PC-3 (cell line): ENCODE results near the gene LRP10. TPM values are rescaled to one million over a fixed set of nuclear protein-coding genes. Genes with fewer than 3 reads are reported as not detected.

Experiments
- ATAC-seq: fragments of 200-7000 bp; cut with Tn5 transposase; 2 replicates; pipeline ENCODE4 v1.9.1; 2020; ENCODE audit warnings: mild to moderate bottlenecking, moderate library complexity
- BruUV-seq: library from RNA; stranded (reverse); fragments of 400-500 nt; replicated peaks from 2 replicates; lab custom pipeline; 2021; lab: Mats Ljungman, UMichigan
- CTCF ChIA-PET: fragments of 300-600 bp; sonication (Branson Sonifier 250); formaldehyde crosslinking; loops from one replicate; lab custom pipeline; 2022; ENCODE audit warnings: antibody characterized with exemption; lab: Charles Lee
- POLR2A ChIA-PET: fragments of 300-600 bp; sonication (Branson Sonifier 250); formaldehyde crosslinking; loops from one replicate; lab custom pipeline; 2022; ENCODE audit warnings: antibody characterized with exemption; ENCODE audit not compliant: unreplicated experiment; lab: Charles Lee
- DNase-seq: peaks from one replicate; pipeline ENCODE4 v3.0.0-alpha.2; 2015
- H2AFZ ChIP-seq: fragments of 300-600 bp; sonication (generic); 2 replicates; pipeline ENCODE4 v1.6.0; 2016; ENCODE audit warnings: antibody characterized with exemption, low read length
- H3F3A ChIP-seq: fragments of 300-600 bp; sonication (generic); one replicate; pipeline ENCODE4 v1.6.0; 2017; ENCODE audit warnings: antibody characterized with exemption, low read length, control low read depth, mild to moderate bottlenecking; ENCODE audit not compliant: unreplicated experiment
- H3K27ac ChIP-seq: fragments of 300-600 bp; sonication (generic); 2 replicates; pipeline ENCODE4 v1.5.1; 2016; ENCODE audit warnings: mild to moderate bottlenecking, low read length
- H3K27me3 ChIP-seq: fragments of 300-600 bp; sonication (generic); 2 replicates; pipeline ENCODE4 v1.6.1; 2016; ENCODE audit warnings: low read length, mixed read lengths
- H3K36me3 ChIP-seq: fragments of 300-600 bp; sonication (generic); 2 replicates; pipeline ENCODE4 v1.6.1; 2016; ENCODE audit warnings: low read depth, mixed run types, low read length, mixed read lengths
- H3K4me1 ChIP-seq: fragments of 300-600 bp; sonication (generic); 2 replicates; pipeline ENCODE4 v1.5.1; 2016; ENCODE audit warnings: low read length; ENCODE audit not compliant: insufficient read depth
- H3K4me2 ChIP-seq: fragments of 300-600 bp; sonication (generic); 2 replicates; pipeline ENCODE4 v1.6.0; 2016; ENCODE audit warnings: low read length
- H3K4me3 ChIP-seq: fragments of 300-600 bp; sonication (generic); 2 replicates; pipeline ENCODE4 v1.5.1; 2016; ENCODE audit warnings: mild to moderate bottlenecking, low read length, mixed read lengths
- H3K79me2 ChIP-seq: fragments of 300-600 bp; sonication (generic); 2 replicates; pipeline ENCODE4 v1.6.1; 2017; ENCODE audit warnings: low read length, mixed read lengths
- H3K9ac ChIP-seq: fragments of 300-600 bp; sonication (generic); 2 replicates; pipeline ENCODE4 v1.6.0; 2016; ENCODE audit warnings: mild to moderate bottlenecking, low read length
- H3K9me2 ChIP-seq: fragments of 300-600 bp; sonication (generic); replicated peaks from 2 replicates; pipeline ENCODE4 v1.6.1; 2016; ENCODE audit warnings: mixed run types, low read length, mixed read lengths
- H3K9me3 ChIP-seq: fragments of 300-600 bp; sonication (generic); 2 replicates; pipeline ENCODE4 v1.6.1; 2016; ENCODE audit warnings: low read length, mixed read lengths
- H4K20me1 ChIP-seq: fragments of 300-600 bp; sonication (generic); 2 replicates; pipeline ENCODE4 v1.6.1; 2016; ENCODE audit warnings: low read length, mixed read lengths
- CTCF ChIP-seq: fragments of 300-600 bp; sonication (generic); conservative IDR thresholded peaks from 2 replicates; pipeline ENCODE4 v1.5.1; 2017; ENCODE audit warnings: antibody characterized with exemption, low read depth, mild to moderate bottlenecking, low read length
- EZH2 ChIP-seq: fragments of 300-600 bp; sonication (generic); IDR thresholded peaks from one replicate; pipeline ENCODE4 v1.6.1; 2017; ENCODE audit warnings: antibody characterized with exemption, mild to moderate bottlenecking, low read length; ENCODE audit not compliant: unreplicated experiment
- EZH2phosphoT487 ChIP-seq: fragments of 300-600 bp; sonication (generic); IDR thresholded peaks from 2 replicates; pipeline ENCODE4 v1.6.1; 2018; ENCODE audit warnings: mild to moderate bottlenecking, antibody characterized with exemption, low read length, borderline replicate concordance
- intact Hi-C: fragments of 100-400 bp; cut with micrococcal nuclease; formaldehyde crosslinking; loops from 2 replicates; pipeline ENCODE4 v1.9.0; 2023
- total RNA-seq: library from RNA; depleted of rRNA; stranded (reverse); fragments of >200 nt; gene quantifications from 2 replicates; pipeline ENCODE4 v1.2.3, GENCODE V29; 2014

LRP10 gene
- total RNA-seq, 1 experiment from 2014 or later: 46.5 TPM

- TF ChIP-seq EZH2phosphoT487 (no peak), CTCF (no peak), EZH2 (no peak)
- no TSS peak for BruUV-seq
- ATAC-seq: no peak
- H2AFZ ChIP-seq: no peak overlapping the region
- no peaks in the 10 kb centered on the region for H3K27me3 ChIP-seq
- H3K9me3 ChIP-seq: no peaks in the 10 kb centered on the region
- H3K4me3 ChIP-seq: no peak overlapping the region
- ChIA-PET POLR2A (no interaction called here), CTCF (no interaction called here)
- H3K4me1 ChIP-seq: peaks cover 10% of the 10 kb centered on the region
- intact Hi-C loops: no loop called here
- H3K27ac ChIP-seq: no peak overlapping the region
- DNase-seq: no peak
- no peaks in the 10 kb centered on the region for H3F3A ChIP-seq
- H3K9ac ChIP-seq: no peak overlapping the region
- H3K4me2 ChIP-seq: no peak overlapping the region
- no peaks in the 10 kb centered on the region for H3K36me3 ChIP-seq
- no peaks in the 10 kb centered on the region for H3K9me2 ChIP-seq
- H4K20me1 ChIP-seq: no peaks in the 10 kb centered on the region
- H3K79me2 ChIP-seq: peaks cover 10% of the 10 kb centered on the region
Measured at GRCh38 chr14:22892488-22892887, 20.9 kb downstream of the LRP10 start.

- POLR2A ChIA-PET: no interaction called here
- no peak overlapping the region for H2AFZ ChIP-seq
- no peaks in the 10 kb centered on the region for H3K79me2 ChIP-seq
- H4K20me1 ChIP-seq: no peaks in the 10 kb centered on the region
- H3K4me2 ChIP-seq: no peak overlapping the region
- H3K27ac ChIP-seq: no peak overlapping the region
- no peaks in the 10 kb centered on the region for H3K9me3 ChIP-seq
- BruUV-seq: no TSS peak
- H3K4me3 ChIP-seq: no peak overlapping the region
- intact Hi-C loops: no loop called here
- H3K36me3 ChIP-seq: no peaks in the 10 kb centered on the region
- no peaks in the 10 kb centered on the region for H3K9me2 ChIP-seq
- TF ChIP-seq CTCF: no peak
- no peak for TF ChIP-seq EZH2
- no peak for TF ChIP-seq EZH2phosphoT487
- no peak for DNase-seq
- H3K9ac ChIP-seq: no peak overlapping the region
- peaks cover 12% of the 10 kb centered on the region for H3K4me1 ChIP-seq
- no peaks in the 10 kb centered on the region for H3F3A ChIP-seq
- no peaks in the 10 kb centered on the region for H3K27me3 ChIP-seq
- CTCF ChIA-PET: no interaction called here
- ATAC-seq: no peak
Measured at GRCh38 chr14:22893706-22894105, 22.2 kb downstream of the LRP10 start.

GRCh38 chr14:22895402-22895801 lies 23.9 kb downstream of the LRP10 start:
- no peak overlapping the region for H3K27ac ChIP-seq
- H3K4me2 ChIP-seq: no peak overlapping the region
- CTCF ChIA-PET: no interaction called here
- POLR2A ChIA-PET: no interaction called here
- H3K4me1 ChIP-seq: peaks cover 17% of the 10 kb centered on the region
- H3K9me3 ChIP-seq: no peaks in the 10 kb centered on the region
- H3F3A ChIP-seq: no peaks in the 10 kb centered on the region
- no peaks in the 10 kb centered on the region; the same call in 1 of the 2 replicates for H3K36me3 ChIP-seq
- no peak overlapping the region for H2AFZ ChIP-seq
- H3K9ac ChIP-seq: no peak overlapping the region
- DNase-seq (no peak), ATAC-seq (no peak)
- H3K27me3 ChIP-seq: no peaks in the 10 kb centered on the region
- no peaks in the 10 kb centered on the region for H3K9me2 ChIP-seq
- H3K4me3 ChIP-seq: no peak overlapping the region
- H4K20me1 ChIP-seq: no peaks in the 10 kb centered on the region
- TF ChIP-seq EZH2 (no peak), EZH2phosphoT487 (no peak), CTCF (no peak)
- no peaks in the 10 kb centered on the region for H3K79me2 ChIP-seq
- intact Hi-C loops: no loop called here
- no TSS peak for BruUV-seq
